Left ventricle myocardium inferior (tissue), 1 donor: ENCODE data around the gene AGAP2. TPM values are rescaled to one million over a fixed set of nuclear protein-coding genes. Genes with fewer than 3 reads are reported as not detected.

Experiments used
- DNase-seq: peaks from one replicate; pipeline ENCODE4 v3.0.0-alpha.2; 2020
- H3K27ac ChIP-seq: fragments of 200-600 bp; replicated peaks from 2 replicates; pipeline ENCODE4 v1.8.0; 2021
- H3K27me3 ChIP-seq: fragments of 200-600 bp; 2 replicates; pipeline ENCODE4 v1.8.0; 2021; ENCODE audit warnings: low read depth
- H3K36me3 ChIP-seq: fragments of 200-600 bp; 2 replicates; pipeline ENCODE4 v1.8.0; 2021
- H3K4me1 ChIP-seq: fragments of 200-600 bp; 2 replicates; pipeline ENCODE4 v1.8.0; 2021
- H3K4me3 ChIP-seq: fragments of 200-600 bp; 2 replicates; pipeline ENCODE4 v1.8.0; 2021; ENCODE audit warnings: mild to moderate bottlenecking, moderate library complexity
- H3K9me3 ChIP-seq: fragments of 200-600 bp; replicated peaks from 2 replicates; pipeline ENCODE4 v1.8.0; 2021
- intact Hi-C: fragments of 100-400 bp; cut with micrococcal nuclease; formaldehyde crosslinking; loops from one replicate; pipeline ENCODE4 v1.11.0; 2022
- long read RNA-seq: library from polyadenylated mRNA; unstranded; transcript quantifications from one replicate; pipeline ENCODE4 v2.0.0, GENCODE V29; 2021
- total RNA-seq: library from RNA; stranded (reverse); fragmentation: NEBNext Ultra II Directional; extraction: Animal tissue kit (Norgen Biotek cat#: 25700); gene quantifications from one replicate; pipeline ENCODE4 v1.2.1, GENCODE V29; 2021
- TF ChIP-seq, protein P1 (sequence below): fragments of 200-600 bp; IDR thresholded peaks from 2 replicates; pipeline ENCODE4 v1.8.0; 2021; ENCODE audit warnings: antibody characterized with exemption, mild to moderate bottlenecking, borderline replicate concordance
- donor health status: DM: no; HTN: yes; CAD: no; lungs with severe emphysema.

Gene AGAP2
- 6.5 TPM for total RNA-seq
- long read RNA-seq, result 0 reads

GRCh38 chr12:57738661-57739237, at the start of gene AGAP2:
TSS of gene AGAP2 (minus strand) at chr12:57738742. CDS start at chr12:57738246, 496 bp downstream.
- TF ChIP-seq, protein P1, sequence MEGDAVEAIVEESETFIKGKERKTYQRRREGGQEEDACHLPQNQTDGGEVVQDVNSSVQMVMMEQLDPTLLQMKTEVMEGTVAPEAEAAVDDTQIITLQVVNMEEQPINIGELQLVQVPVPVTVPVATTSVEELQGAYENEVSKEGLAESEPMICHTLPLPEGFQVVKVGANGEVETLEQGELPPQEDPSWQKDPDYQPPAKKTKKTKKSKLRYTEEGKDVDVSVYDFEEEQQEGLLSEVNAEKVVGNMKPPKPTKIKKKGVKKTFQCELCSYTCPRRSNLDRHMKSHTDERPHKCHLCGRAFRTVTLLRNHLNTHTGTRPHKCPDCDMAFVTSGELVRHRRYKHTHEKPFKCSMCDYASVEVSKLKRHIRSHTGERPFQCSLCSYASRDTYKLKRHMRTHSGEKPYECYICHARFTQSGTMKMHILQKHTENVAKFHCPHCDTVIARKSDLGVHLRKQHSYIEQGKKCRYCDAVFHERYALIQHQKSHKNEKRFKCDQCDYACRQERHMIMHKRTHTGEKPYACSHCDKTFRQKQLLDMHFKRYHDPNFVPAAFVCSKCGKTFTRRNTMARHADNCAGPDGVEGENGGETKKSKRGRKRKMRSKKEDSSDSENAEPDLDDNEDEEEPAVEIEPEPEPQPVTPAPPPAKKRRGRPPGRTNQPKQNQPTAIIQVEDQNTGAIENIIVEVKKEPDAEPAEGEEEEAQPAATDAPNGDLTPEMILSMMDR, result no peak
- intact Hi-C loops, result no loop called here
- H3K9me3 ChIP-seq, result no peaks in the 10 kb centered on the region
- H3K4me1 ChIP-seq, result peaks cover 47% of the 10 kb centered on the region
- peak within 1 kb of the TSS; percentile 68 for H3K4me3 ChIP-seq
- H3K36me3 ChIP-seq, result no peaks in the 10 kb centered on the region
- H3K27me3 ChIP-seq, result peaks cover 89% of the 10 kb centered on the region
- no peak for DNase-seq
- peak within 1 kb of the TSS; percentile 77 for H3K27ac ChIP-seq

DNA sequence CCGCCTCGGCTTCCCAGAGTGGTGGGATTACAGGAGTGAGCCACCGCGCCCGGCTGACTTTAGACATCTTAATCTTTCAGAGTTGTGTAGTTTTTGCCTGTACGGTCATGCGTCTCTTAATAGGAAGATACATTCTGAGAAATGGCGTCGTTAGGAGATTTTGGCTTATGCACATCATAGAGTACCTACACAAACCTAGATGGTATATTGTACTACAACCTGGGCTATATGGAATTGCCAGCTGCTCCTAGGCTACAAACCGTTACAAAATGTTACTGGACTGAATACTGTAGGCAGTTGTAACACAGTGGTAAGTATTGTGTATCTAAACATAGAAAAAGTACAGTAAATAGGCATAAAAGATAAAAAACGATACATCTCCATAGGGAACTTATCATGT, 45.3 kb upstream of the AGAP2 start:
- intact Hi-C loops, result no loop called here
- DNase-seq, result no peak

DNA sequence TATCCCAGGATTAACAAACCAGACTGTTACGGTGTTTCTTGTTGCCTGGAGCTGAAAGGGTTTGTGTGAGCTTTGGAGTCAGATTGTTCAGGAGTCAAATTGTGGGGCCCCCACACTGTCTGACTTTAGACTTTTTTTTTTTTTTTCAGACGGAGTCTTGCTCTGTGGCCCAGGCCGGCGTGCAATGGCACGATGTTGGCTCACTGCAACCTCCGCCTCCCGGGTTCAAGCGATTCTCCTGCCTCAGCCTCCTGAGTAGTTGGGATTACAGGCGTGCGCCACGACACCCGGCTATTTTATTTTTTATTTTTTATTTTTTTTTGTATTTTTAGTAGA, 44.9 kb upstream of the AGAP2 start:
- Histone ChIP-seq H3K27ac (no peak overlapping the region), H3K4me3 (peak overlapping the region; percentile 96), H3K36me3 (peaks cover 39% of the 10 kb centered on the region), H3K4me1 (peaks cover 21% of the 10 kb centered on the region), H3K9me3 (no peaks in the 10 kb centered on the region), H3K27me3 (no peaks in the 10 kb centered on the region)
- TF ChIP-seq, protein P1, result no peak
- DNase-seq, result no peak
- intact Hi-C loops, result no loop called here

More for the DNA sequence above, 45.3 kb upstream of the AGAP2 start:
- TF ChIP-seq, protein P1, result no peak
- Histone ChIP-seq H3K4me3 (peak overlapping the region; percentile 96), H3K27ac (no peak overlapping the region), H3K36me3 (peaks cover 43% of the 10 kb centered on the region), H3K27me3 (no peaks in the 10 kb centered on the region), H3K4me1 (peaks cover 21% of the 10 kb centered on the region), H3K9me3 (no peaks in the 10 kb centered on the region)

- TF ChIP-seq, protein P1, result peak; percentile 96
- Histone ChIP-seq H3K27me3 (no peaks in the 10 kb centered on the region), H3K36me3 (peaks cover 35% of the 10 kb centered on the region), H3K4me3 (peak within 1 kb of the TSS; percentile 96), H3K9me3 (no peaks in the 10 kb centered on the region), H3K27ac (peak within 1 kb of the TSS; percentile 81), H3K4me1 (peaks cover 21% of the 10 kb centered on the region)
- intact Hi-C loops, result no loop called here
- peak; percentile 98 for DNase-seq
Measured at GRCh38 chr12:57782608-57783465, 44.3 kb upstream of the AGAP2 start, which contains the start of gene TSFM. TSS of gene TSFM (plus strand) at chr12:57782787. CDS start at chr12:57782802, 15 bp downstream.

GRCh38 chr12:57782243-57782607, 43.7 kb upstream of the AGAP2 start:
- H3K4me3 ChIP-seq, result peak overlapping the region; percentile 96

More at GRCh38 chr12:57782243-57782607, 43.7 kb upstream of the AGAP2 start:
- H3K9me3 ChIP-seq, result no peaks in the 10 kb centered on the region
- TF ChIP-seq, protein P1, result no peak
- DNase-seq, result no peak
- H3K27me3 ChIP-seq, result no peaks in the 10 kb centered on the region
- peaks cover 28% of the 10 kb centered on the region for H3K36me3 ChIP-seq
- peaks cover 21% of the 10 kb centered on the region for H3K4me1 ChIP-seq
- H3K27ac ChIP-seq, result peak overlapping the region; percentile 81
- intact Hi-C loops, result no loop called here
